Left ventricle myocardium superior (tissue), 1 donor: Measurements from ENCODE around the gene PRR33. TPM values are rescaled to one million over a fixed set of nuclear protein-coding genes. Genes with fewer than 3 reads are reported as not detected.
A peak's percentile ranks its signal among the peaks of the same experiment; 100 is the strongest.
"Not testable (repeated sequence)": the region's sequence is repeated elsewhere in the genome, so short reads cannot be mapped to it uniquely, and the experiment has no call there.

Experiments used
- ATAC-seq: fragments of 200-7000 bp; cut with Tn5 transposase; one replicate; pipeline ENCODE4 v1.9.1; 2020; ENCODE audit warnings: mild to moderate bottlenecking, moderate library complexity
- DNase-seq: peaks from one replicate; pipeline ENCODE4 v3.0.0-alpha.2; 2020
- intact Hi-C: fragments of 100-400 bp; cut with micrococcal nuclease; formaldehyde crosslinking; loops from one replicate; pipeline ENCODE4 v1.11.0; 2022
- total RNA-seq: library from RNA; stranded (reverse); fragmentation: NEBNext Ultra II Directional; extraction: Animal tissue kit (Norgen Biotek cat#: 25700); gene quantifications from one replicate; pipeline ENCODE4 v1.2.1, GENCODE V29; 2021
- donor health status: DM: no; HTN: yes; CAD: no; lungs with severe emphysema.

PRR33 gene
- total RNA-seq, 1 donor from 2014 or later: 4.4 TPM

DNA sequence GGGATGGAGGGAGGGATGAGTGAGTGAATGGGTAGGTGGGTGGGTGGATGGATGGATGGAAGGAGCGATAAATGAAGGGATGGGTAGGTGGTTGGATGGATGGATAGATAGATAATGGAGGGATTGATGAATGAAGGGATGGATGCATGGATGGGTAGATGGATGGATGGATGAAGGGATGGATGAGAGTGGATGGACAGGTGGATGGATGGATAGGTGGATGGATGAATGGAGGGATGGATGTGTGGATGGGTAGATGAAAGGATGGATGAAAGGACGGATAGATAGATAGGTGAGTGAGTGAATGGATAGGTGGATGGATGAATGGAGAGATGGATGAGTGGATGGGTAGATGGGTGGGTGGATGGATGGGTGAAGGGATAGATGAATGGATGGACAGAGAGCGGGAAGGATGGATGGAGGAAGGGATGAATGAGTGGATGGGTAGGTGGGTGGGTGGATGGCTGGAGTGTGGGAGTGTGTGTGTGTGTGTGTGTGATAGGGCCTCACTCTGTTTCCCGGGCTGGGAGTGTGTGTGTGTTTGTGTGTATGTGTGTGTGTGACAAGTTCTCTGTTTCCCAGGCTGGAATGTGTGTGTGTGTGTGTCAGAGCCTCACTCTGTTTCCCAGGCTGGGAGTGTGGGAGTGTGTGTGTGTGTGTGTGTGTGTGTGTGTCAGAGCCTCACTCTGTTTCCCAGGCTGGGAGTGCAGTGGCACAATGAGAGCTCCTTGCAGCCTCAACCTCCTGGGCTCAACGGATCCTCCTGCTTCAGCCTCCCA, 2.1 kb upstream of the PRR33 start:
- no peak for DNase-seq
- ATAC-seq: no peak
- intact Hi-C loops: no loop called here

GRCh38 chr11:1892558-1892957, 863 bp upstream of the PRR33 start:
- intact Hi-C loops: no loop called here
- DNase-seq: no peak
- ATAC-seq: no peak

DNA sequence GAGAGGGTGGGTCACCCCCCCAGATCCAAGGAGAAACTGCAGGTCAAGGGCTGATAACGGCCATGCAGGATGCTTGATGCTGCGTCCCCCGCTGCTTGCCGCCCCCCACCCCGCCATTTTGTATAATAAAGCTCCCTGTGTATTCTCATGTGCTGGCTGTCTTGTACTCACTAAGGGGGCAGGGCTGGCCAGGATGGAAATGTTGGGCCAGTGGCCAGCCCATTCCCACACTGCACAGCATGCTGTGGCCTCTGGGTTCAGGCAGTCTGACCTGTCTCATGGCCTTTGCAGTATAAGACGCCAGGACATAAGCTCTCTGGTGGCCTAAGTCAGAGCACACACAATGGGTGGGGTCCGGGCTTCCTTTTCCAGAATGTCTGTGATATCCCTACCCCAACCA, 421 bp upstream of the PRR33 start:
- DNase-seq: peak; percentile 53
- intact Hi-C loops: no loop called here
- ATAC-seq: peak; percentile 35

DNA sequence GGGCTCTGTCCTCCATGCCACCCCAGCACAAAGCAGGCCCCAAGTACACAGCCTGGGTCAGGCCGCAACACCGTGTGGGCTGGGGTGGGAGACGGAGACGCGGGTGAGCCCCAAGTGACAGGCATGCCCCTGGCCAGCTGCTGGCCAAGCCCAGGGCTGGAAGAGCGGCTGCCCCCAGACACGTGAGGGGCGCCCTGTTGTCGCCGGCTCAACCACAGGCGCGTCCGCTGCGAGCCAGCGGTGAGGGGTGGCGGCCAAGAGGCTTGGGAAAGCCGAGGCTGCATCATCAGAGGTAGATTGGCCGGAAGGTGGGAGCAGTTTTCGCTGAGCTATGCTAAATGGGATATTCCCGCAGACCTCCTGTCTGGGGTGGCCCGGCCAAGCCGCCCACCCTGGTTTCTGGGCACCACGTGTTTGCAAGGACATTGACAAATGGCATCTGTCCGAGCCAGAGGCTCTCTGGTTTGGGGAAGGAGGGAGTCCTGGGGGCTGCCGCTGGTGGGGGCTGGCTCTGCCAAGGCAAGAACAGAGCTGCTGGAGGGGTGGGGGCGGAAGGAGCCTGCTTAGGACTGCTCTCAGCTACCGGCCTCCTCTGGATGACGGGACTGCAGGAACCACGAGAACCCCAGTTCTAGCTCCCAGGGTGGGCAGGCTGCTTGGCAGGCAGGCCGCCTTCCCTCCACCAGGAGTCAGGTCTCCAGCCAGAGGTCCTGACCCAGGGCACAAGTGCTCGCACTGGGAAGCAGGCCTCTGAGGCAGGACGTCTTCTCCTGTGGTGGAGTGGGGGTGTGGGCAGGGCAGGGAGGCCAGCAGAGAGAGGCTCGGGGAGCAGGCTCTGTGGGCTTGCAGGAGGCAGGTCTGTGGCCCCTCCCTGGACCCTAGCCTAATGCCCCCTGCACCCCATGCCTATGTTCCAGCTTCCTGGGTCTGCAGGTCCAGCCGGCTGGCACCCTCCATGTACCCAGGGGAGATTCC, 552 bp downstream of the PRR33 start:
- peak; percentile 10 for ATAC-seq
- intact Hi-C loops: no loop called here
- DNase-seq: no peak

GRCh38 chr11:1889941-1890855, 1.5 kb downstream of the PRR33 start:
- DNase-seq: no peak
- intact Hi-C loops: no loop called here
- peak; percentile 9 for ATAC-seq

- peak; percentile 28 for ATAC-seq
- peak; percentile 61 for DNase-seq
- intact Hi-C loops: no loop called here
These were observed 2.3 kb downstream of the PRR33 start for GRCh38 chr11:1889224-1889930.

DNA sequence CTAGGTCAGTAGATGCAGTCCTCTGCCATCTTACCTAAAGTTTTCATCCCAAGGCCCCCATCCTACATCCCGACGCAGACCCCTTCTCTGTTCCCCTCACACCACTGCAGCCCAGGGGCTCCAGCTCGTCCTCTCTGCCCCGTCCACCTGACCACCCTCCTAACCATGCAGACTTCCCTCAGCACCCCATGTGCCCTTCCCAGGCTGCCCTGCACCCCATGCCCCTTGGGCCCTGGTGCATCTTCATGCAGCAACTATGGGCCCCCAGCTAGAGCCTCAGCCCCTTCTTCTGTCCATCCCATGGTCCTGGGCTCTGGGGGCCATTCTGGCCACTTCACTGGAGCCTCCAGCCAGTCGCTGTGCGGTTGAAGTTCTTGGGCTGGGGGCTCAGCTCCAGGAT, 2.9 kb downstream of the PRR33 start:
- ATAC-seq (no peak), DNase-seq (no peak)
- intact Hi-C loops: no loop called here

GRCh38 chr11:1888347-1888753, 3.3 kb downstream of the PRR33 start:
- ATAC-seq (no peak), DNase-seq (no peak)
- intact Hi-C loops: no loop called here

DNA sequence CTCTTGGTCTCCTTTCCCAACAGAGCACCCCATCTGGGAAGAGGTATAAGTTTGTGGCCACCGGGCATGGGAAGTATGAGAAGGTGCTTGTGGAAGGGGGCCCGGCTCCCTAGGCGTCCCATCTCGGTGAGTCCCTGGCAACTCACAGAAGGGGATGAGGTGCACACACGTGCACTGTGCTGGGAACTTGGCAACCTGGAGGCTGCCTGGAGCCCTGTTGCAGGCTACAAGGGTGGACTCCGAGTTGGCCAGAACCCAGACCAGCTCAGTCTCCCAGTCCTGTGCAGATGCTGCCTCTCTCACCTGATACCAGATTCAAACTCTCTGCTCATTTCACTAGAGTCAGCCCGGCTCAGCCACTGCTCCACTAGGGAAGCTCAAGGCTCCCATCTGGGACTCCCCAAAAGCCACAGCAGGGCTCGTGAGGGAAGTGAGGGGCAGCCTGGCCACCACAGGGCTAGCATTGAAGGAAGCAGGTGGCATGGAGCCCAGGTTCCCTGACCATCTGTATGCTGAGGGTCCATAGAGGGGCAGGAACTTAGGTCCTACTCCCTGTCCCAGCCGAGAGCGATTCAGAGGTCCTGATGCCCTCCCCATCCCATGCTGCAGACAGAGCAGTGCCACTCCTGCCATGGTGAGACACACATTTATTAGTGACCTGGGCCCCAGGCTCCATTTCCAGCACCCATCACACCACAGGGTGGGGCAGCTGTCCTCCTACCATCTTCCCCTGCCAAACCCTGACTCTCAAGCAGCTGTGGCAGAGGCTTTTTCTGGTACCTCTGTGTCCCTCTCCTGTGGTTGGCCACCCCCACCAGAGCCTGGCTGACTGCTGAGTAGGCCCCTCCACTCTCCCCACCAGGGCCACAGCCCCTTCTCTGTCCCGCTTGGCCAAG, 4.0 kb downstream of the PRR33 start:
- no peak for ATAC-seq
- DNase-seq: no peak
- intact Hi-C loops: no loop called here

GRCh38 chr11:1886551-1886950, 5.1 kb downstream of the PRR33 start:
- ATAC-seq, intact Hi-C loops, DNase-seq: not testable (repeated sequence)

GRCh38 chr11:1884303-1884700, 7.4 kb downstream of the PRR33 start:
- ATAC-seq: no peak
- no peak for DNase-seq

GRCh38 chr11:1883346-1884302, 8.1 kb downstream of the PRR33 start:
- intact Hi-C loops: no loop called here
- DNase-seq: no peak
- ATAC-seq: no peak

More at GRCh38 chr11:1884303-1884700, 7.4 kb downstream of the PRR33 start:
- intact Hi-C loops: no loop called here

DNA sequence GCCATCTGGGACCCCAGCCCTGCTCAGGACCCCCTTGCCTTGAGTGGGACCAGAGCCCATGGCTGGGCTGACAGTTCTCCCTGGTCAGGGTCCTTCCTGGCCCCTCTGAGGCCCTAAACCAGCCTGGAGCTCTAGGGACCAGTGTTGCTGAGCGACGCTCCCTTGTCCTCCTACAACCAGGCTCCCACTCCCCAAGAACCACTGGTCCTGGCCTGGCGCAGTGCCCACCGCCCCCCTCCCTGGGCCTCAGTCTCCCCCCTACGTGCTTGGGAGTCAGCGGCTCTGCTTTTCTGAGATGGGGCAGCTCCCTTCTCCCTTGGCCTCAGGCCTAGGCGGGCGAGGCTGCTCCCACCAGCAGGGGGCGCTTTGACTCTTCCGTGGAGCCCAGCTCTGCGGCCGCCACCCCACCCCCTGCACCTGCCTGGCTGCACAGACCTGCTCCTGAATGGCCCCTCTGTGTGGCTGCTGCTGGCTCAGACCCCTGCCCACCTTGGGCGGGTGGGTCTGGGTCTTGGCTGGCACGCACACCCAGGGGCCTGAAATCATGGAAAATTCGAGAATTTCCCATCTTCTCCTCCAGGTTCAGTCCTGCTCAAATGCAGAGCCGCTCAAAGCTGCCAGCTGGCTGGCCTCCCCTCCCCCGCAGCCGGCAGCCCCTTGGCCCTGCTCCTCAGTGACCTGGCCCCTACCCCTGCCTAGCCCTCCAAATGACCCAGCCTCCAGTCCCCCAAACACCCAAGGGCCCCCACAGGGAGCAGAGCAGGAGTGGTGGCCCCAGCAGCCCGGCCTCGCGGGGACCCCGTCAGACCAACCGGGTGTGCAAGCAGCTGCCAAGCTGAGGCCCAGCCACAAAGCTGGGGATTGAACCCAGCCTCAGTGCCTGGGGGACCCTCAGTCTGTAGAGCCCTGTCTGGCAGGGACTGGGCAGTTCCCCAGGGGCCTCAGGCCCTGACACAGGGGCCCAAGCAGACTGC, 9.1 kb downstream of the PRR33 start:
- ATAC-seq: peak; percentile 74
- DNase-seq: peak; percentile 92
- intact Hi-C loops: no loop called here

GRCh38 chr11:1881442-1882264, 10.0 kb downstream of the PRR33 start:
- intact Hi-C loops: no loop called here
- peak; percentile 86 for DNase-seq

More at GRCh38 chr11:1881442-1882264, 10.0 kb downstream of the PRR33 start:
- ATAC-seq: peak; percentile 64
